HG03066 (cell line): ENCODE results near the gene PDE6G.

Source experiments
- ATAC-seq: cut with Tn5 transposase; IDR thresholded peaks from one replicate; pipeline ENCODE4 v1.9.1; 2021; ENCODE audit warnings: low read depth; ENCODE audit not compliant: unreplicated experiment

The PDE6G gene

DNA sequence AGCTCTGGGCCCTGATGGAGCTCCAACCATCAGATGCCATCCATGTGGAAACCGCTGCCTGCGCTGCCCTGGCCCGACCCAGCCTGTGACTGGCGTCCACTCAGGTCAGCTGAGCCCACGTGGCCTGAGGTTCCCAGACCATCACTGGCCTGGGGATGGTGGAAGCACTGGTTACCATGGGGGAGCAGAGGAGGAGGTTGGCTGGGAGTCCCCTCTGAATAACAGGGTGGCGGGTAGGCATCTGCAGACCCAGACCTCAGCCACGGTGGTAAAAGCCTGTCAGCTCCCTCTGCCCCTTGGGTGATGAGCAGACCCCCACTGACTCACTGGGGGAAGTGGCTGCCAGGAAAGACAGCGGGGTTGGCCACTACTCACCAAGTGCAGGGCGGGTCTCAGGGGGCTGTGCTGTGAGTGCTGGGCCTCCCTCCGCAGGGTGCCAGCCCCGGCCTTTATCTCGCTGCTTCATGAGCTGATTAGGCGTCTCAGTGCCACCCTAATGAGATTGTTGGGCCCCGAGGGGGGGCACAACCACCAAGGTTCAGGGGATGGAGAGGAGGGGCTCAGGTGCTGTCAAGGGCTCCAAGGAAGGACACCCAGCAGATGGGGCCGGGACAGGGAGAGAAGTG, at the start of gene PDE6G:
TSS of gene PDE6G (minus strand) at position 425 of the 626 bp plus-strand sequence. CDS start 3,237 bp downstream, outside the sequence.
- no peak for ATAC-seq

DNA sequence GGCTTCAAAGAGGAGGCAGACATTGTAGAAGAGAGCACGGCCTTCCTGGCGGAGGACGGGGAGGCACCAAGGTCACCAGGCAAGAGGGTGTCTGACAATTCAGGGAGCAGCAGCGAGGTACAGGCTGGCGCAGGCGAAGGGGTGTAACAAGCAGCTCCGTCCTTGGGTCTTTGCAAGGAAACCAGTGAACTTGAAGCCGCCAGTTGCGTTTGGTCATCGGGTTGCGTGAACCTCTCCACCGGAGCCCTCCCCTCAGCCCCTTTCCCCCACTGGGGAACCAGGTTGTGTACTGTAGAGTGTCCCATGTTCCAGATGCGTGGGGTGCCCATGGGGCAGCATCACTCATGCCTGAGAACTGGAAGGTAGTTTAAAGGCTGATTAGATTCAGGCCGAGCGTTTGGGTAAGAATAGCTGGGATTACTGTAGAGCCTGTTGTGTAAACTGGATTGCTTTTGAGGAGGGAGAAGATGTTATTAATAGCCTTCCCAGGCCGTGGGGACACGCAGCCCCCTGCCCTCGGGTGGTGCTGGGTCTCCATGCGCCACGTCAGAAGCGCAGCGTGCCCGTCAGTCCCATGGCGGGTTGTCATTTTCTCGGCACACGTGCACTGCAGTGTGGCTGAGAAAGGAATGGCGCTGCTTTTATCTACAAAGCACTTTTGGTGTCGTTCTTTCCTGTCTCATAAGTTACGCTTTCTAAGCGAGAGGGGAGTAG, 49.3 kb upstream of the PDE6G start:
- ATAC-seq = no peak

GRCh38 chr17:81703747-81704654, 47.7 kb upstream of the PDE6G start:
- ATAC-seq = no peak

DNA sequence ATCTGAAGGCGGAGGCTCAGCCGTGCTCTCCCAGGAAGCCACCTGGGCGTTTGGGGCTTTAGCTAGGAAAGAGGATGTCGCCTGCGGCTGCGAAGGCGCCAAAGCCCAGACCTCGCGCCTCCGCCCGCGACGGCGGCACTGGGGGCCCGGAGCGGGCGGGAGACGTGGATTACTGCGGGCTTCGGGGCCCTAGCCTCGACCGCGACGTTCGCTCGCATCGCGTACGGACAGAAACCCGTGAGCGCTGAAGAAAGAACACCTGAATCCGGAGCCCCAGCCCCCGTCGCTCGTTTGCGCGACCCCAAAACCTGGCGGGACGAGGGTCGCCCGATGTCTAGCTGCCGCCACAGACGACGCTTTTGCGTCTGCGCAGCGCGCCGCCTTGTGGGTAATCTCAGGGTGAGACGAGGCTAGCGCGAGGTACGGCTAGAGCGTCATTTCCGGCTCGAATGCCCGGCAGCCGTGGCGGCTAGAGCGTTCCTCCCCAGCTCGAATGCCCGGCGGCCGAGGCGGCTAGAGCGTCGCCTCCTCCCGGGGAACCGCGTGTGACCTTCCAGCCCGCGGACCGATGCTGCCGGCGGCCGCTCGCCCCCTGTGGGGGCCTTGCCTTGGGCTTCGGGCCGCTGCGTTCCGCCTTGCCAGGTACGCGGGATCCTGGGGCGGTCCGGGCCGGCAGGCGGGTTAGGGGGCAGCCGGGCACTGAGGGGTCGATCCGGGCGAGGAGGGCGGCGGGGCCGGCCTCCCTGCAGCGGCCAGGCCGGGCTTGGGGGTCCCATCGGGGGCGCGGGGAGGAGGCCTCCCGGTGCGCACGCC, 46.8 kb upstream of the PDE6G start, which contains the start of gene MRPL12:
TSS of gene MRPL12 (plus strand) at position 434 of the 813 bp plus-strand sequence. CDS start at position 569, 135 bp downstream.
- peak; percentile 79 for ATAC-seq

DNA sequence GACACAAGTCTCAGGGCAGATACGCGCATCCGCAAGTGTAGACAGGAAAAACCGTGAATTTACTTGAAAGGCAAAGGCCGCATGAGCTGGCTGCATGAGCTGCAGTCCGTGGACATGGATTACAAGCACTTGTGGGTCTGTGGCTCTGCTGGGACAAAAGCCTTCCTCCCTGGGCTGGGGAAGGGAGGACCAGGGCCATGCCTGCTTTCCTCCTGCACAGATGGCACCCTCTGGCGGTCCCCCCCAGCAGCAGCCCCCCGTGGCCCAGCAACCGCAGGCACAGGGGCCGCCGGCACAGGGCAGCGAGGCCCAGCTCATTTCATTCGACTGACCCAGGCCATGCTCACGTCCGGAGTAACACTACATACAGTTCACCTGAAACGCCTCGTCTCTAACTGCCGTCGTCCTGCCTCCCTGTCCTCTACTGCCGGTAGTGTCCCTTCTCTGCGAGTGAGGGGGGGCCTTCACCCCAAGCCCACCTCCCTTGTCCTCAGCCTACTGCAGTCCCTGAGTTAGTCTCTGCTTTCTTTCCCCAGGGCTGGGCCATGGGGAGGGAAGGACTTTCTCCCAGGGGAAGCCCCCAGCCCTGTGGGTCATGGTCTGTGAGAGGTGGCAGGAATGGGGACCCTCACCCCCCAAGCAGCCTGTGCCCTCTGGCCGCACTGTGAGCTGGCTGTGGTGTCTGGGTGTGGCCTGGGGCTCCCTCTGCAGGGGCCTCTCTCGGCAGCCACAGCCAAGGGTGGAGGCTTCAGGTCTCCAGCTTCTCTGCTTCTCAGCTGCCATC, 45.1 kb upstream of the PDE6G start:
- ATAC-seq = no peak

DNA sequence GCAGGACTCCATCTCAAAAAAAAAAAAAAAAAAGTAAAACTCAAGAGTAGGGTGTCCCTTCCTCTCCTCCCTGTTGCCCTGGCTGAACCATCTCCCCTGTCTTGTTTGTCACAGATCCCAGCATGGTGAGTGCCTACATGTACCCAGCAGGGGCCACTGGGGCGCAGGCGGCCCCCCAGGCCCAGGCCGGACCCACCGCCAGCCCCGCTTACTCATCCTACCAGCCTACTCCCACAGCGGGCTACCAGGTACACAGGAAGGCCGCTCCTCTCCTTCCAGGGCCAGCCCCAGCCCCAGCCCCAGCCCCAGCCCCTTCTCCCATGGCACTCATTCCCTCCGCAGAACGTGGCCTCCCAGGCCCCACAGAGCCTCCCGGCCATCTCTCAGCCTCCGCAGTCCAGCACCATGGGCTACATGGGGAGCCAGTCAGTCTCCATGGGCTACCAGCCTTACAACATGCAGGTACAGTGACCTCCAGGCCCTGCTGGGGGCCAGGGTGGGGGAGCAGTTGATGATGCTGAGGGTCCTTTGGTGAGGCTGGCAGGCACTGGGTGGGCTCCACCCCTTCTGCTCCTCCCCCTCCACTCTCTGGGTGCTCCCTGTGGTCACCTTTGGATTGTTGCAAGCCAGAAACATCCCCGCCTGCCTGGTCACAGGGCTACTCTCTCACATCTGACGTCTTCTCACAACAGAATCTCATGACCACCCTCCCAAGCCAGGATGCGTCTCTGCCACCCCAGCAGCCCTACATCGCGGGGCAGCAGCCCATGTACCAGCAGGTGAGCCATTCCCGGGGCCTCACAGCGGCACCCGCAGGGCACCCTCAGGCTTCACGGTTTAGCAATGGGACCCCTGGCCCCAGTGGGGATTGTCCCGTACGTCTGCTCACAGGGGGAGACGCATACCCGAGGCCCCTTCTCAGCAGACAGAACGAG, 44.3 kb upstream of the PDE6G start:
- ATAC-seq = no peak

GRCh38 chr17:81697261-81698044, 41.1 kb upstream of the PDE6G start:
- ATAC-seq = no peak

DNA sequence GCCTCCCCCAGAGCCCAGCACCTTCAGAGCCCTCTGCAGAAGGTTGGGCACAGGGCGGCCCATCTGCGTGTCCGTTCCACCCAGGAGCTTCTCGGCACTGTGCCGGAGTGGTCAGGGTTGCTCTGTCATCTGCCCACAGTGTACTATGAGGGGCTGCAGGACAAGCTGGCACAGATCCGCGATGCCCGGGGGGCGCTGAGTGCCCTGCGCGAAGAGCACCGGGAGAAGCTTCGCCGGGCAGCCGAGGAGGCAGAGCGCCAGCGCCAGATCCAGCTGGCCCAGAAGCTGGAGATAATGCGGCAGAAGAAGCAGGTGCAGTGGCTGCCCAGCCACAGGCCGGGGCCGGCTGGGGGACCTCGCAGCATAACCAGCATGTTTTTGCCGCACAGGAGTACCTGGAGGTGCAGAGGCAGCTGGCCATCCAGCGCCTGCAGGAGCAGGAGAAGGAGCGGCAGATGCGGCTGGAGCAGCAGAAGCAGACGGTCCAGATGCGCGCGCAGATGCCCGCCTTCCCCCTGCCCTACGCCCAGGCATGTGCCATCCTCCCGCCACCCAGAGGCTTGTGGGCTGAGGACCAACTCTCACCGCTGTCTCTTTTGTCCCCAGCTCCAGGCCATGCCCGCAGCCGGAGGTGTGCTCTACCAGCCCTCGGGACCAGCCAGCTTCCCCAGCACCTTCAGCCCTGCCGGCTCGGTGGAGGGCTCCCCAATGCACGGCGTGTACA, 40.0 kb upstream of the PDE6G start:
- no peak for ATAC-seq

GRCh38 chr17:81695801-81696200, 39.5 kb upstream of the PDE6G start:
- ATAC-seq = no peak

GRCh38 chr17:81695211-81695610, 38.9 kb upstream of the PDE6G start:
- ATAC-seq = no peak

GRCh38 chr17:81694810-81695209, 38.5 kb upstream of the PDE6G start:
- ATAC-seq = no peak

DNA sequence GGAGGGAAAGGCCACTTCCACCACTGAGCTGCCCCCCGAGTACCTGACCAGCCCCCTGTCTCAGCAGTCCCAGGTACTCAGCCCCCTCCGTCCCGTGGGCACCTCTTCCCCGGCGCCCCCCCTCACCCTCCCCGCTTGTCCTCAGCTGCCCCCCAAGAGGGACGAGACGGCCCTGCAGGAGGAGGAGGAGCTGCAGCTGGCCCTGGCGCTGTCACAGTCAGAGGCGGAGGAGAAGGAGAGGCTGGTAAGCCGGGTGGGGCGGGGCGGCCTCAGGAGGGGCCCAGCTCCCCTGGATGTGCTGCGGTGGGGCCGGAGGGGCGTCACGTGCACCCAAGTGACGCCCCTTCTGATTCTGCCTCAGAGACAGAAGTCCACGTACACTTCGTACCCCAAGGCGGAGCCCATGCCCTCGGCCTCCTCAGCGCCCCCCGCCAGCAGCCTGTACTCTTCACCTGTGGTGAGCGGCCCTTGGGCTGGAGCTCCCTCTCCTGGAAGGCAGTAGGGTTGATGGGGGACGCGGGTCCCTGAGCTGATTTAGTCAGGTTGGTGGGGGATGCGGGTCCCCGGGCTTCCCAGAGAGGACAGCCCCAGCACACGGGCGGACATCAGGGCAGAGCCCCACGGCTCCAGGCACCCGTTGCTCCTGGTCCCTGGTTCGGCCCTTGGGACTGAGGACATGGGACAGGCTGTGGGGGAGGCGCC, 37.3 kb upstream of the PDE6G start:
- no peak for ATAC-seq

DNA sequence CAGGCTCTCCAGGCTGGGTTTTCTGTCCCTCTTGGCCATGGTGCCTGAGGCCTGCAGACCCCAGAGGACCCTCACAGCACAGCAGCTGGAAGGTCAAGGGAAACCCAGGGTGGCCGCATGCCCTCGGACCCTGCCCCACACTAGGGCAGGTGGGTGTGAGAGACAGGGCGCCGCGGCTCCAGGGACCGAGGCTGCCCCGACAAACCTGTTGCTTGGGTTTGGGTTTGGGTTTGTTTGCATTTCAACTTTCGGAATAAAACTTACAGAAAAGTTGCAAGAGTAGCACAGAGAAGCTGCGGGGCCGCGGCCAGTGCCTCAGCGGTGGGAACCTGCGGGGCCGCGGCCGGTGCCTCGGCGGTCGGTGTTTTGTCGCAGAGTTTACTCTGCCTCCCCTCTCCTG, 35.3 kb upstream of the PDE6G start:
- ATAC-seq = no peak

DNA sequence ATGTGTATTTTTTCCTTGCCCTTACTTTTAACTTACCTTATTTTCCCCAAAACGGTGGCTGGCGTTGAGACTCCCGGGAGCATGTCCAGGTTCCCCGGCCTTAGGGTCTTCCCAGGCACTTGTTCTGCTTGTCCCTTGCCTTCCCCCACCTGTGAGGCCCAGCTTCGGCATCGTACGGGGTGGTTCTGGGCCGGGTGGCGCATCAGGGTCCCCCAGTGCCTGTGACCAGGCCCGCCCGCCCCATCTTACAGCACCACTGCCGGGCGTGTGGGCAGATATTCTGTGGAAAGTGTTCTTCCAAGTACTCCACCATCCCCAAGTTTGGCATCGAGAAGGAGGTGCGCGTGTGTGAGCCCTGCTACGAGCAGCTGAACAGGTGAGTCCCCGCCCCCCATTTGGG, 34.9 kb upstream of the PDE6G start:
- ATAC-seq = no peak

GRCh38 chr17:81690549-81690948, 34.2 kb upstream of the PDE6G start:
- ATAC-seq = no peak

DNA sequence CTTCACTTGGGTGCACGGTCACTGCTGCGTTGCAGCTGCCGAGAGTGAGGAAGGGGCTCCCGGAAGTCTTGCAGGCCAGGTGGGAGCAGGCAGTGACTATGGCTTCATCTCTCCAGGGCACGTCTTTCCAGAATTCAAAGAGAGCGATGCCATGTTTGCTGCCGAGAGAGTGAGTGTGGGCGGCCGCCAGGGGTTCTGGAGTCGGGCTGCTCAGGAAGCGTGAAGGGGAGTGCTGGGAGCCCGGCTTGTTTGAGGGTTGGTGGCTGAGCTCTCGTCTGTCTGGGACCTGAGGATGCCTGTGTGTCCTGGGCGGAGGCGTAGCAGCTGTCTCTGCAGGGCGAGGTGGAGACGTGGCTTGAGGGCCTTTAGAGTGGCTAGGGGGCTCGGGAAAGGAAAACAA, 33.7 kb upstream of the PDE6G start:
- no peak for ATAC-seq

DNA sequence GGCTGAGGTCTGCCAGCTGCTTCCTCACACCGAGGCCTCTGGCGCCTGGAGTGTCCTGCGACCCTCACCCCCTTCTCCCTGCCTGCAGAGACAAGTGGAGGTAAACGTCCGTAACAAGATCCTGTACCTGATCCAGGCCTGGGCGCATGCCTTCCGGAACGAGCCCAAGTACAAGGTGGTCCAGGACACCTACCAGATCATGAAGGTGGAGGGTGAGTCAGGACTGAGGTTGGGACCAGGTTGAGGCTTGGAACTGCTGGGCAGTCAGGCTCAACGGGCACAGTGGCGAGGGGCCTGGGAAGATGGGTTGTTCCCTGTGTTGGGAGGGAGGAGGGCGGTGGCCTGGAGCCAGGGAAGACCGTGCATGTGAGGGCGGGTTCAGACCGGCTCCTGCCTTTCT, 32.3 kb upstream of the PDE6G start:
- no peak for ATAC-seq
